ENCODE measurements around the gene PIP5K1A. TPM values are rescaled to one million over a fixed set of nuclear protein-coding genes. Genes with fewer than 3 reads are reported as not detected.

Gene PIP5K1A
- total and polyA plus RNA-seq, 2 of the 8 experiments (the other 6 are each of a cell fraction or from before 2014, with no cell fraction given), result 87.5 to 105 TPM

DNA sequence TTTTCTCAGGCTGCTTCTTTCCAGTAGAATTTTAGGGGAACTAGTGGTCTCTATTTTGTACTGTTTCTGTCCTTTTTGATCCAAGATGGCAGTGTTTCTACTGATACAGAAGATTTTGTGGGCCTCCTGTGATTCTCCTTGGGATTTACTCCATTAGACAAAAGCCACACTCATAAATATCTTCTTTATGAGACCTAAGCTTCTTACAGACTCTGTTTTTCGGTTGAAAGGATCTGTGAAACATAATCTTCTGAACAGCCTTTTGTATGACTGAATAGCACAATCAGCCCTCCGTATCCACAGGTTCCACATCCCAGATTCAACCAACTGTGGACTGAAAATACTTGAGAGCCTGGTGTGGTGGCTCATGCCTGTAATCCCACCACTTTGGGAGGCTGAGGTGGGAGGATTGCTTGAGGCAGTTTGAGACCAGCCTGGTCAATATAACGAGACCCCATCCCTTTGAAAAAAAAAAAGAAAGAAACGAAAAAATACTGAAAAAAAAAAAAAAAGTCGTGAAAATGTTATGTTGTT lies 45.4 kb downstream of the PIP5K1A start (continued):
- TF ChIP-seq, protein P1, sequence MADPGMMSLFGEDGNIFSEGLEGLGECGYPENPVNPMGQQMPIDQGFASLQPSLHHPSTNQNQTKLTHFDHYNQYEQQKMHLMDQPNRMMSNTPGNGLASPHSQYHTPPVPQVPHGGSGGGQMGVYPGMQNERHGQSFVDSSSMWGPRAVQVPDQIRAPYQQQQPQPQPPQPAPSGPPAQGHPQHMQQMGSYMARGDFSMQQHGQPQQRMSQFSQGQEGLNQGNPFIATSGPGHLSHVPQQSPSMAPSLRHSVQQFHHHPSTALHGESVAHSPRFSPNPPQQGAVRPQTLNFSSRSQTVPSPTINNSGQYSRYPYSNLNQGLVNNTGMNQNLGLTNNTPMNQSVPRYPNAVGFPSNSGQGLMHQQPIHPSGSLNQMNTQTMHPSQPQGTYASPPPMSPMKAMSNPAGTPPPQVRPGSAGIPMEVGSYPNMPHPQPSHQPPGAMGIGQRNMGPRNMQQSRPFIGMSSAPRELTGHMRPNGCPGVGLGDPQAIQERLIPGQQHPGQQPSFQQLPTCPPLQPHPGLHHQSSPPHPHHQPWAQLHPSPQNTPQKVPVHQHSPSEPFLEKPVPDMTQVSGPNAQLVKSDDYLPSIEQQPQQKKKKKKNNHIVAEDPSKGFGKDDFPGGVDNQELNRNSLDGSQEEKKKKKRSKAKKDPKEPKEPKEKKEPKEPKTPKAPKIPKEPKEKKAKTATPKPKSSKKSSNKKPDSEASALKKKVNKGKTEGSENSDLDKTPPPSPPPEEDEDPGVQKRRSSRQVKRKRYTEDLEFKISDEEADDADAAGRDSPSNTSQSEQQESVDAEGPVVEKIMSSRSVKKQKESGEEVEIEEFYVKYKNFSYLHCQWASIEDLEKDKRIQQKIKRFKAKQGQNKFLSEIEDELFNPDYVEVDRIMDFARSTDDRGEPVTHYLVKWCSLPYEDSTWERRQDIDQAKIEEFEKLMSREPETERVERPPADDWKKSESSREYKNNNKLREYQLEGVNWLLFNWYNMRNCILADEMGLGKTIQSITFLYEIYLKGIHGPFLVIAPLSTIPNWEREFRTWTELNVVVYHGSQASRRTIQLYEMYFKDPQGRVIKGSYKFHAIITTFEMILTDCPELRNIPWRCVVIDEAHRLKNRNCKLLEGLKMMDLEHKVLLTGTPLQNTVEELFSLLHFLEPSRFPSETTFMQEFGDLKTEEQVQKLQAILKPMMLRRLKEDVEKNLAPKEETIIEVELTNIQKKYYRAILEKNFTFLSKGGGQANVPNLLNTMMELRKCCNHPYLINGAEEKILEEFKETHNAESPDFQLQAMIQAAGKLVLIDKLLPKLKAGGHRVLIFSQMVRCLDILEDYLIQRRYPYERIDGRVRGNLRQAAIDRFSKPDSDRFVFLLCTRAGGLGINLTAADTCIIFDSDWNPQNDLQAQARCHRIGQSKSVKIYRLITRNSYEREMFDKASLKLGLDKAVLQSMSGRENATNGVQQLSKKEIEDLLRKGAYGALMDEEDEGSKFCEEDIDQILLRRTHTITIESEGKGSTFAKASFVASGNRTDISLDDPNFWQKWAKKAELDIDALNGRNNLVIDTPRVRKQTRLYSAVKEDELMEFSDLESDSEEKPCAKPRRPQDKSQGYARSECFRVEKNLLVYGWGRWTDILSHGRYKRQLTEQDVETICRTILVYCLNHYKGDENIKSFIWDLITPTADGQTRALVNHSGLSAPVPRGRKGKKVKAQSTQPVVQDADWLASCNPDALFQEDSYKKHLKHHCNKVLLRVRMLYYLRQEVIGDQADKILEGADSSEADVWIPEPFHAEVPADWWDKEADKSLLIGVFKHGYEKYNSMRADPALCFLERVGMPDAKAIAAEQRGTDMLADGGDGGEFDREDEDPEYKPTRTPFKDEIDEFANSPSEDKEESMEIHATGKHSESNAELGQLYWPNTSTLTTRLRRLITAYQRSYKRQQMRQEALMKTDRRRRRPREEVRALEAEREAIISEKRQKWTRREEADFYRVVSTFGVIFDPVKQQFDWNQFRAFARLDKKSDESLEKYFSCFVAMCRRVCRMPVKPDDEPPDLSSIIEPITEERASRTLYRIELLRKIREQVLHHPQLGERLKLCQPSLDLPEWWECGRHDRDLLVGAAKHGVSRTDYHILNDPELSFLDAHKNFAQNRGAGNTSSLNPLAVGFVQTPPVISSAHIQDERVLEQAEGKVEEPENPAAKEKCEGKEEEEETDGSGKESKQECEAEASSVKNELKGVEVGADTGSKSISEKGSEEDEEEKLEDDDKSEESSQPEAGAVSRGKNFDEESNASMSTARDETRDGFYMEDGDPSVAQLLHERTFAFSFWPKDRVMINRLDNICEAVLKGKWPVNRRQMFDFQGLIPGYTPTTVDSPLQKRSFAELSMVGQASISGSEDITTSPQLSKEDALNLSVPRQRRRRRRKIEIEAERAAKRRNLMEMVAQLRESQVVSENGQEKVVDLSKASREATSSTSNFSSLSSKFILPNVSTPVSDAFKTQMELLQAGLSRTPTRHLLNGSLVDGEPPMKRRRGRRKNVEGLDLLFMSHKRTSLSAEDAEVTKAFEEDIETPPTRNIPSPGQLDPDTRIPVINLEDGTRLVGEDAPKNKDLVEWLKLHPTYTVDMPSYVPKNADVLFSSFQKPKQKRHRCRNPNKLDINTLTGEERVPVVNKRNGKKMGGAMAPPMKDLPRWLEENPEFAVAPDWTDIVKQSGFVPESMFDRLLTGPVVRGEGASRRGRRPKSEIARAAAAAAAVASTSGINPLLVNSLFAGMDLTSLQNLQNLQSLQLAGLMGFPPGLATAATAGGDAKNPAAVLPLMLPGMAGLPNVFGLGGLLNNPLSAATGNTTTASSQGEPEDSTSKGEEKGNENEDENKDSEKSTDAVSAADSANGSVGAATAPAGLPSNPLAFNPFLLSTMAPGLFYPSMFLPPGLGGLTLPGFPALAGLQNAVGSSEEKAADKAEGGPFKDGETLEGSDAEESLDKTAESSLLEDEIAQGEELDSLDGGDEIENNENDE (IDR thresholded peaks at IDR 0.05; ENCODE audit: insufficient replicate concordance, low read length), result no peak
- no peak for TF ChIP-seq RXRA (IDR thresholded peaks at IDR 0.05; ENCODE audit: insufficient read depth, low read depth, low read length)
- no peak for TF ChIP-seq CTBP2 (IDR thresholded peaks at IDR 0.05; ENCODE audit: borderline replicate concordance, insufficient read depth, insufficient read length, low read length)
- TF ChIP-seq HDAC2 (IDR thresholded peaks at IDR 0.05; ENCODE audit: borderline replicate concordance in 1 of 2, low read depth in 2 of 2, low read length in 2 of 2), result no peak
- TF ChIP-seq CBX5 (IDR thresholded peaks at IDR 0.05; ENCODE audit: low read depth, low read length), result no peak
- TF ChIP-seq PHF8 (conservative IDR thresholded peaks at IDR 0.05; ENCODE audit: low read depth, low read length), result no peak
- TF ChIP-seq, protein P2, sequence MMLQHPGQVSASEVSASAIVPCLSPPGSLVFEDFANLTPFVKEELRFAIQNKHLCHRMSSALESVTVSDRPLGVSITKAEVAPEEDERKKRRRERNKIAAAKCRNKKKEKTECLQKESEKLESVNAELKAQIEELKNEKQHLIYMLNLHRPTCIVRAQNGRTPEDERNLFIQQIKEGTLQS (IDR thresholded peaks at IDR 0.05; ENCODE audit: insufficient read depth, low read depth, low read length), result no peak
- no peak for TF ChIP-seq MAFK (IDR thresholded peaks at IDR 0.05; ENCODE audit: low read depth, low read length)

All from H1 (cell line).